DMS79 (cell line): ENCODE data around the gene ARHGEF25.
"Not testable (repeated sequence)": the region's sequence is repeated elsewhere in the genome, so short reads cannot be mapped to it uniquely, and the experiment has no call there.

Source experiments
- DNase-seq: peaks from one replicate; lab custom pipeline; 2025; lab: John Stamatoyannopoulos, UW

The ARHGEF25 gene

GRCh38 chr12:57609781-57610553 is 1.3 kb upstream of the ARHGEF25 start:
- DNase-seq: no peak

- no peak for DNase-seq
These were observed 604 bp upstream of the ARHGEF25 start for GRCh38 chr12:57610554-57611107.

- DNase-seq: no peak
These were observed 834 bp downstream of the ARHGEF25 start for GRCh38 chr12:57611827-57612710.

- no peak for DNase-seq
These were observed 1.6 kb downstream of the ARHGEF25 start for GRCh38 chr12:57612711-57613426.

- no peak for DNase-seq
These were observed 2.3 kb downstream of the ARHGEF25 start for GRCh38 chr12:57613427-57614109.

GRCh38 chr12:57614178-57614947 is 3.1 kb downstream of the ARHGEF25 start:
- DNase-seq: no peak

GRCh38 chr12:57614948-57615500 is 3.8 kb downstream of the ARHGEF25 start:
- no peak for DNase-seq

GRCh38 chr12:57615637-57616036 is 4.4 kb downstream of the ARHGEF25 start:
- no peak for DNase-seq

GRCh38 chr12:57616383-57617101 is 5.3 kb downstream of the ARHGEF25 start:
- no peak for DNase-seq

GRCh38 chr12:57617942-57618341 is 6.7 kb downstream of the ARHGEF25 start:
- no peak for DNase-seq

GRCh38 chr12:57618431-57618830 is 7.2 kb downstream of the ARHGEF25 start:
- not testable (repeated sequence) for DNase-seq

- DNase-seq: no peak
These were observed 7.8 kb downstream of the ARHGEF25 start for GRCh38 chr12:57618966-57619433.

- DNase-seq: no peak
These were observed 8.4 kb downstream of the ARHGEF25 start for GRCh38 chr12:57619434-57620244.

- DNase-seq: no peak
These were observed 9.2 kb downstream of the ARHGEF25 start for GRCh38 chr12:57620245-57620935.

- no peak for DNase-seq
These were observed 9.8 kb downstream of the ARHGEF25 start for GRCh38 chr12:57620936-57621496.

GRCh38 chr12:57621497-57622292 is 10.5 kb downstream of the ARHGEF25 start:
- no peak for DNase-seq
